ENCODE data around the gene GPRC5C. TPM values are rescaled to one million over a fixed set of nuclear protein-coding genes. Genes with fewer than 3 reads are reported as not detected.

The GPRC5C gene
- total and polyA plus RNA-seq, 2 of the 8 experiments (the other 6 are each of a cell fraction or from before 2014, with no cell fraction given) = 18.3 to 55.8 TPM

GRCh38 chr17:74413491-74413890, 18.4 kb upstream of the GPRC5C start:
- no peak overlapping the region for H3K23ac ChIP-seq (ENCODE audit: insufficient read length)
- 0 out of 4 replicates have a peak, but pooled peaks cover 0 to 2% of the 10 kb centered on the region in 2 experiments for H3K9me3 ChIP-seq (ENCODE audit: insufficient read depth in 2 of 2, low read depth in 1 of 2, low read length in 1 of 2)
- no peak overlapping the region for H3K18ac ChIP-seq (ENCODE audit: extremely low read depth, low read length)
- H2BK15ac ChIP-seq (ENCODE audit: low read length) = no peak overlapping the region
- no peak overlapping the region for H2BK12ac ChIP-seq (ENCODE audit: low read depth, low read length)
- ChIA-PET CTCF (ENCODE audit: partially characterized antibody) (interaction anchor here (0.7 to 1.3 kb wide), 5 partner anchors 24 to 44 kb away, joined by 3 to 4 read pairs (median 4); no protein-coding TSS in a partner anchor), POLR2A (ENCODE audit: partially characterized antibody) (interaction anchor here (0.9 kb wide), 1 partner anchor 12 kb away, joined by 3 read pairs; no protein-coding TSS in a partner anchor)
- no peak overlapping the region for H3K4me2 ChIP-seq (ENCODE audit: insufficient read depth in 1 of 2, low read depth in 2 of 2, low read length in 2 of 2)
- H4K5ac ChIP-seq (ENCODE audit: insufficient read length, low read depth, low read length) = no peak overlapping the region
- no peak overlapping the region for H3K9ac ChIP-seq (replicated peaks in 1 of 4; ENCODE audit: extremely low read depth in 1 of 4, low read depth in 3 of 4, low read length in 3 of 4)
- WGBS, 2 experiments (ENCODE audit: extremely low coverage in 1 of 2, insufficient coverage in 1 of 2, insufficient read length in 1 of 2, insufficient replicate concordance in 2 of 2, low coverage in 1 of 2, low lambda C conversion rate in 2 of 2, missing lambda C conversion rate in 1 of 2) = 85% methylated on average over 7 of the region's 7 CpGs; no CpG with 5 or more reads in 1 of the 2 experiments
- no peak overlapping the region for H3K56ac ChIP-seq (replicated peaks; ENCODE audit: insufficient read length, low read depth, low read length)
- no peak overlapping the region for H4K8ac ChIP-seq (ENCODE audit: extremely low read depth, insufficient read depth, low read length)
- 0 out of 8 replicates have a peak, but pooled peaks cover 0 to 2% (median 0%) of the 10 kb centered on the region in 4 experiments for H3K36me3 ChIP-seq (ENCODE audit: control insufficient read depth in 2 of 4, insufficient read depth in 4 of 4, low read length in 3 of 4)
- no peaks in the 10 kb centered on the region for H3K27me3 ChIP-seq (replicated peaks in 1 of 4; ENCODE audit: control insufficient read depth in 3 of 4, extremely low read depth in 1 of 4, insufficient read depth in 3 of 4, low read length in 3 of 4)
- no peak overlapping the region for H3K14ac ChIP-seq (ENCODE audit: insufficient read length)
- no peaks in the 10 kb centered on the region for H3K23me2 ChIP-seq (ENCODE audit: low read depth, low read length)
- no peak overlapping the region for H2BK5ac ChIP-seq (ENCODE audit: low read depth, low read length)
- H2BK20ac ChIP-seq (ENCODE audit: low read length) = no peak overlapping the region
- no peaks in the 10 kb centered on the region for H4K20me1 ChIP-seq (replicated peaks in 1 of 2; ENCODE audit: control insufficient read depth in 1 of 2, insufficient read depth in 2 of 2, low read length in 2 of 2)
- no peak overlapping the region for H2BK120ac ChIP-seq (replicated peaks; ENCODE audit: low read depth, low read length)
- H3K4me3 ChIP-seq (ENCODE audit: extremely low read depth in 1 of 4, insufficient read depth in 2 of 4, low read depth in 3 of 4, low read length in 4 of 4) = no peak overlapping the region
- H2AFZ ChIP-seq (ENCODE audit: low read length) = no peak overlapping the region
- no peaks in the 10 kb centered on the region for H3K79me2 ChIP-seq (ENCODE audit: control insufficient read depth in 1 of 2, insufficient read depth in 2 of 2, low read length in 2 of 2)
- H3K79me1 ChIP-seq (ENCODE audit: low read depth, low read length) = no peaks in the 10 kb centered on the region
- H3K4me1 ChIP-seq (replicated peaks in 1 of 4; ENCODE audit: control insufficient read depth in 3 of 4, insufficient read depth in 4 of 4, low read length in 3 of 4) = peaks cover 0 to 10% (median 0%) of the 10 kb centered on the region in 4 experiments; a peak in 3 of 7 replicates
- no peak for DNase-seq (ENCODE audit: low read depth in 1 of 2, low spot score in 2 of 2)
- no peak overlapping the region for H3K27ac ChIP-seq (ENCODE audit: low read depth, low read length)
- H4K91ac ChIP-seq (replicated peaks; ENCODE audit: insufficient read length, low read length) = no peak overlapping the region
- FAIRE-seq = no peak
- H2AK5ac ChIP-seq (ENCODE audit: low read depth, low read length) = no peak overlapping the region
- no peak overlapping the region for H3K4ac ChIP-seq (replicated peaks; ENCODE audit: insufficient read length, low read depth, low read length)
- TF ChIP-seq, protein P1, sequence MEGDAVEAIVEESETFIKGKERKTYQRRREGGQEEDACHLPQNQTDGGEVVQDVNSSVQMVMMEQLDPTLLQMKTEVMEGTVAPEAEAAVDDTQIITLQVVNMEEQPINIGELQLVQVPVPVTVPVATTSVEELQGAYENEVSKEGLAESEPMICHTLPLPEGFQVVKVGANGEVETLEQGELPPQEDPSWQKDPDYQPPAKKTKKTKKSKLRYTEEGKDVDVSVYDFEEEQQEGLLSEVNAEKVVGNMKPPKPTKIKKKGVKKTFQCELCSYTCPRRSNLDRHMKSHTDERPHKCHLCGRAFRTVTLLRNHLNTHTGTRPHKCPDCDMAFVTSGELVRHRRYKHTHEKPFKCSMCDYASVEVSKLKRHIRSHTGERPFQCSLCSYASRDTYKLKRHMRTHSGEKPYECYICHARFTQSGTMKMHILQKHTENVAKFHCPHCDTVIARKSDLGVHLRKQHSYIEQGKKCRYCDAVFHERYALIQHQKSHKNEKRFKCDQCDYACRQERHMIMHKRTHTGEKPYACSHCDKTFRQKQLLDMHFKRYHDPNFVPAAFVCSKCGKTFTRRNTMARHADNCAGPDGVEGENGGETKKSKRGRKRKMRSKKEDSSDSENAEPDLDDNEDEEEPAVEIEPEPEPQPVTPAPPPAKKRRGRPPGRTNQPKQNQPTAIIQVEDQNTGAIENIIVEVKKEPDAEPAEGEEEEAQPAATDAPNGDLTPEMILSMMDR (IDR thresholded peaks at IDR 0.05; ENCODE audit: control extremely low read depth in 1 of 3, insufficient read depth in 1 of 3, low read depth in 1 of 3, low read length in 3 of 3) = no peak
- TF ChIP-seq POLR2AphosphoS5 (IDR thresholded peaks at IDR 0.05; ENCODE audit: low read depth, low read length) (no peak), EGR1 (IDR thresholded peaks at IDR 0.05; ENCODE audit: borderline replicate concordance, low read depth, low read length) (no peak), CREB1 (IDR thresholded peaks at IDR 0.05) (no peak), ASH2L (IDR thresholded peaks at IDR 0.05; ENCODE audit: low read length) (no peak), NANOG (IDR thresholded peaks at IDR 0.05; ENCODE audit: insufficient read depth, low read depth, low read length, poor library complexity, severe bottlenecking) (no peak), ZNF274 (IDR thresholded peaks at IDR 0.05; ENCODE audit: borderline replicate concordance, extremely low read depth, low read length) (no peak), SP2 (IDR thresholded peaks at IDR 0.05; ENCODE audit: low read length) (no peak), GABPA (IDR thresholded peaks at IDR 0.05; ENCODE audit: borderline replicate concordance, insufficient read depth, low read length) (no peak), HDAC6 (IDR thresholded peaks at IDR 0.05; ENCODE audit: low read depth, low read length) (no peak), SIX5 (IDR thresholded peaks at IDR 0.05; ENCODE audit: low read depth, low read length) (no peak), KDM1A (IDR thresholded peaks at IDR 0.05; ENCODE audit: borderline replicate concordance, low read length) (no peak)
